Articular chondrocyte of knee joint (primary cell): ENCODE results near the gene MTMR10. TPM values are rescaled to one million over a fixed set of nuclear protein-coding genes. Genes with fewer than 3 reads are reported as not detected.

ENCODE experiments used
- small RNA-seq: library from RNA; depleted of rRNA; stranded (forward); fragments of <200 nt; gene quantifications from one replicate; pipeline ENCODE3, GENCODE V24; 2012
- total RNA-seq: library from RNA; depleted of rRNA; stranded (reverse); fragments of >200 nt; gene quantifications from 2 replicates; pipeline ENCODE4 v1.2.3, GENCODE V29; 2012

The MTMR10 gene
- total RNA-seq = 31.9 and 38.8 TPM in 2 replicates

GRCh38 chr15:30991255-30992235 lies at the start of gene MTMR10:
TSS of gene MTMR10 (minus strand) at chr15:30991628. CDS start at chr15:30991506, 122 bp downstream.

DNA sequence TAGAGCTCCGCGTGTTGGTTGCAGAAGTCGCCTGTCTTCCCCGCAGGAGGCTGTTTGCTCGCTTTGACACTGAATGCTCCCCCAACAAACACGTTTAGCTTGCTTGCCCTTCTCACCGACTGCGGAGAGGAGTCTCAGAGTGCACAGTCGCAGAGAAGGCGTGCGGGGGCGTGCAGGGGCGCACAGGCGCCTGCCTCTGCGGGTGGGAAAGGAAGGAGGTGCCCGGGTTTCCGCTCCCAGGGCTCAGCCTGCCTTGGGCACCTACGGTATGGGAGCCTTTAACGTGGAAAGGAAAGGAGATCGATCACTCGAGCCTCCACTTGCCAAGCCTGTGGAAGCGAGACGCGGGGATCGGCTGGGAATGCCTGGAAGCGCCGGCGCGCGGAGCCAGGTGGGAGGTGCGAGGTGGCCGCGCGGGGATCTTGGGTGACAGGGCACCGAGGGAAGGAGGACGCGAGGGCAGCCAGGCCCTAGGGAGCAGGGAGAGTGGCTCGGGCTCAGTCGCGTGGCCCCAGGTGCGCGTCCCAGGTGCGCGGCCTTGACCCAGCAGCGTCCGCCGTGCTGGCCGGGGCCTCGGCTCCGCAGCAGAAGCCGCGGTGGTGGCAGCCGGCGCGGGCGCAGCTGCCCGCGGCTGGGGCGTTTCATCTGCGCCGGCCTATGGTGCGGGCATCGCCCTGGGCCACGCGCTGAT lies 87.8 kb downstream of the MTMR10 start, which contains the start of gene FAN1:
FAN1 (plus strand) TSS at position 419 of the 691 bp plus-strand sequence. CDS start 749 bp downstream, outside the sequence.

Small RNA genes lying within 50 kb of the gene (small RNA-seq; reads per million reads assigned to genes)
- not detected for gene RNU6-466P

Other genes with a start within 250 kb of the MTMR10 start
- 16.6 and 18.6 TPM in 2 replicates for gene FAN1, start 87.7 kb downstream of the MTMR10 start, total RNA-seq
- not detected in 2 replicates for gene TRPM1, start 110.1 kb upstream of the MTMR10 start, total RNA-seq